Measurements from ENCODE around the gene NPM3. TPM values are rescaled to one million over a fixed set of nuclear protein-coding genes. Genes with fewer than 3 reads are reported as not detected.

Gene NPM3
- total and polyA plus RNA-seq, 2 of the 8 experiments (the other 6 are each of a cell fraction or from before 2014, with no cell fraction given) = 127 to 175 TPM

GRCh38 chr10:101817337-101818118, 34.3 kb upstream of the NPM3 start (continued):
- no peak for TF ChIP-seq GTF2F1 (IDR thresholded peaks at IDR 0.05; ENCODE audit: borderline replicate concordance, low read depth, low read length)
- no peak for TF ChIP-seq SP1 (IDR thresholded peaks at IDR 0.05; ENCODE audit: low read depth, low read length)
- TF ChIP-seq TAF7 (optimal IDR thresholded peaks at IDR 0.05; ENCODE audit: borderline replicate concordance, low read depth, low read length) = no peak
- peak; percentile 71 for TF ChIP-seq ASH2L (IDR thresholded peaks at IDR 0.05; ENCODE audit: low read length)
- TF ChIP-seq KDM5A (IDR thresholded peaks at IDR 0.05; ENCODE audit: low read length) = 0 out of 2 replicates have a peak, but pooled peaks have one; percentile 11
- no peak for TF ChIP-seq USF2 (IDR thresholded peaks at IDR 0.05; ENCODE audit: low read length)
- no peak for TF ChIP-seq HDAC6 (IDR thresholded peaks at IDR 0.05; ENCODE audit: low read depth, low read length)
- TF ChIP-seq CHD2 (IDR thresholded peaks at IDR 0.05; ENCODE audit: low read length) = no peak
- no peak for TF ChIP-seq RFX5 (IDR thresholded peaks at IDR 0.05; ENCODE audit: borderline replicate concordance, low read depth, low read length)
- no peak for TF ChIP-seq CEBPB (IDR thresholded peaks at IDR 0.05; ENCODE audit: low read depth, low read length)
- no peak for TF ChIP-seq SRF (IDR thresholded peaks at IDR 0.05; ENCODE audit: low read depth, low read length)
- TF ChIP-seq SIRT6 (IDR thresholded peaks at IDR 0.05; ENCODE audit: low read length) = no peak
- peak; percentile 51 for TF ChIP-seq KDM4A (IDR thresholded peaks at IDR 0.05; ENCODE audit: low read depth, low read length, severe bottlenecking)
- no peak for TF ChIP-seq BCL11A (IDR thresholded peaks at IDR 0.05; ENCODE audit: low read depth in 2 of 2, low read length in 2 of 2)
- no peak for TF ChIP-seq TEAD4 (IDR thresholded peaks at IDR 0.05; ENCODE audit: low read depth, low read length)
- no peak; a peak in 1 of 4 replicates for TF ChIP-seq HDAC2 (IDR thresholded peaks at IDR 0.05; ENCODE audit: borderline replicate concordance in 1 of 2, low read depth in 2 of 2, low read length in 2 of 2)

Data from H1 (cell line).